H1 (cell line): ENCODE results near the gene SLC39A2.

Experiments
- CBX8 ChIP-seq: fragments of 300-800, 300-1000 bp; sonication (generic); IDR thresholded peaks from 2 replicates; pipeline ENCODE4 v1.7.1; 2016; ENCODE audit warnings: low read depth, low read length, borderline replicate concordance
- RXRA ChIP-seq: IDR thresholded peaks from 2 replicates; pipeline ENCODE4 v1.6.1; 2011; ENCODE audit warnings: low read depth, mild to moderate bottlenecking, low read length, moderate library complexity; ENCODE audit not compliant: insufficient read depth
- SRF ChIP-seq: IDR thresholded peaks from 2 replicates; pipeline ENCODE4 v1.6.1; 2011; ENCODE audit warnings: mild to moderate bottlenecking, low read depth, low read length, moderate library complexity
- TAF1 ChIP-seq: IDR thresholded peaks from 2 replicates; pipeline ENCODE4 v1.6.1; 2011; ENCODE audit warnings: mild to moderate bottlenecking, low read depth, low read length
- TF ChIP-seq, protein P1 (sequence below), 3 experiments: IDR thresholded peaks; 1 replicate in 2 of 3; 2 replicates in 1 of 3; pipeline versions ENCODE4 v1.5.1 to v1.6.1; 2011; ENCODE audit warnings: low read length in 3 of 3, mild to moderate bottlenecking in 3 of 3, inconsistent platforms in 2 of 3, low read depth in 1 of 3, moderate library complexity in 1 of 3; ENCODE audit not compliant: insufficient read depth in 1 of 3; ENCODE audit errors: control extremely low read depth in 1 of 3
- TF ChIP-seq, protein P2 (sequence below): IDR thresholded peaks from 2 replicates; pipeline ENCODE4 v1.6.1; 2012; ENCODE audit warnings: inconsistent platforms

DNA sequence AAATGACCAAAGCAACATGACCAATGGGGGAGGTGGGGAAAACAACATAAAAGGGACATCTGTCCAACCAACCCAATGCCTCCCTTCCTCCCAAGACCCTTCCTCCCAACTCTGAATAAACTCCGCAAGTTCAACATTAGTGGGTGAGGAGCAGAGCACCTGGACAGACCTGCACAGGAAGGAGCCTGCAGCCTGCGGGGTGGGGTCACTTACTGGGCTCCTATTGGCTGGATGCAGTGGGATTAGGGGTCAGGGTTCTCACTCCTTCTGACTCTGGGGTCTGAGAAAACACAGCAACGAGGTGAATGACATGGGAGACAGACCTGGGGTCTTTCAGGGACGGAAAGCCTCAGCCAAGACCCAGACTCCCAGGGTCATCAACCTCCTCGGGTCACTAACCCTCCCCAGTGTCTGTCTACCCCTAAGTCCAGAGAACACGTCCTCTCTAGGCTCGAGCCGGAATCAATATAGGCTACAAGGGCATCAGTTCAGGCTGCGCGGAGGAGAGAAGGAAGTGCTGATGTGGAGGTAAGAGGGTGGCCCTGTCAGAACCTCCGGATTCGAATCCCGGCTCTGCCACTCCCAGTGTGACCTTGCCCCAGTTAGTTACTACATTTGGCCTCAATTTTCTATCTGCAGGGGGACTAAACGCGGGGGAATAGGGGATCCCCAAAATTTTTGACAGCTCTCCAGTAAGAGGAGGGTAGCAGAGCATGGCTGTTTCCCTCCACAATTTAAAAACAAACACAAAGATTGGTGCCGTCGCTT is 24.9 kb downstream of the SLC39A2 start:
- TF ChIP-seq, protein P1, sequence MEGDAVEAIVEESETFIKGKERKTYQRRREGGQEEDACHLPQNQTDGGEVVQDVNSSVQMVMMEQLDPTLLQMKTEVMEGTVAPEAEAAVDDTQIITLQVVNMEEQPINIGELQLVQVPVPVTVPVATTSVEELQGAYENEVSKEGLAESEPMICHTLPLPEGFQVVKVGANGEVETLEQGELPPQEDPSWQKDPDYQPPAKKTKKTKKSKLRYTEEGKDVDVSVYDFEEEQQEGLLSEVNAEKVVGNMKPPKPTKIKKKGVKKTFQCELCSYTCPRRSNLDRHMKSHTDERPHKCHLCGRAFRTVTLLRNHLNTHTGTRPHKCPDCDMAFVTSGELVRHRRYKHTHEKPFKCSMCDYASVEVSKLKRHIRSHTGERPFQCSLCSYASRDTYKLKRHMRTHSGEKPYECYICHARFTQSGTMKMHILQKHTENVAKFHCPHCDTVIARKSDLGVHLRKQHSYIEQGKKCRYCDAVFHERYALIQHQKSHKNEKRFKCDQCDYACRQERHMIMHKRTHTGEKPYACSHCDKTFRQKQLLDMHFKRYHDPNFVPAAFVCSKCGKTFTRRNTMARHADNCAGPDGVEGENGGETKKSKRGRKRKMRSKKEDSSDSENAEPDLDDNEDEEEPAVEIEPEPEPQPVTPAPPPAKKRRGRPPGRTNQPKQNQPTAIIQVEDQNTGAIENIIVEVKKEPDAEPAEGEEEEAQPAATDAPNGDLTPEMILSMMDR (IDR thresholded peaks at IDR 0.05; ENCODE audit: control extremely low read depth in 1 of 3, insufficient read depth in 1 of 3, low read depth in 1 of 3, low read length in 3 of 3) = no peak
- TF ChIP-seq TAF1 = no peak
- TF ChIP-seq RXRA = no peak
- no peak for TF ChIP-seq CBX8
- no peak for TF ChIP-seq SRF
- TF ChIP-seq, protein P2, sequence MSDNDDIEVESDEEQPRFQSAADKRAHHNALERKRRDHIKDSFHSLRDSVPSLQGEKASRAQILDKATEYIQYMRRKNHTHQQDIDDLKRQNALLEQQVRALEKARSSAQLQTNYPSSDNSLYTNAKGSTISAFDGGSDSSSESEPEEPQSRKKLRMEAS = no peak
